Type B pancreatic cell (in vitro differentiated cells): ENCODE data around the gene MTRF1L. TPM values are rescaled to one million over a fixed set of nuclear protein-coding genes. Genes with fewer than 3 reads are reported as not detected.
"Not testable (repeated sequence)": the region's sequence is repeated elsewhere in the genome, so short reads cannot be mapped to it uniquely, and the experiment has no call there.

Source experiments
- DNase-seq: peaks from one replicate; pipeline ENCODE4 v3.0.0; 2021; ENCODE audit warnings: mixed read lengths; ENCODE audit not compliant: unreplicated experiment; ENCODE audit errors: extremely low spot score
- H3K27ac Mint-ChIP-seq: 2 replicates; pipeline ENCODE4 v1.8.0; 2021; ENCODE audit warnings: mild to moderate bottlenecking, mixed read lengths
- H3K27me3 Mint-ChIP-seq: 2 replicates; pipeline ENCODE4 v1.8.0; 2021; ENCODE audit warnings: mixed read lengths
- H3K36me3 Mint-ChIP-seq: 2 replicates; pipeline ENCODE4 v1.8.0; 2021; ENCODE audit warnings: mixed read lengths
- H3K4me1 Mint-ChIP-seq: one replicate; pipeline ENCODE4 v1.8.0; 2021; ENCODE audit warnings: mixed read lengths; ENCODE audit not compliant: unreplicated experiment
- H3K4me3 Mint-ChIP-seq: 2 replicates; pipeline ENCODE4 v1.8.0; 2021; ENCODE audit warnings: mild to moderate bottlenecking, mixed read lengths
- H3K9me3 Mint-ChIP-seq: 2 replicates; pipeline ENCODE4 v1.8.0; 2021; ENCODE audit warnings: mixed read lengths
- total RNA-seq: library from RNA; stranded (reverse); gene quantifications from 2 replicates; pipeline ENCODE4 v1.2.1, GENCODE V29; 2021; ENCODE audit warnings: low replicate concordance
- TF ChIP-seq, protein P1 (sequence below): fragments of 200-600 bp; sonication (generic); conservative IDR thresholded peaks from 2 replicates; pipeline ENCODE4 v1.5.0; 2021; ENCODE audit warnings: antibody characterized with exemption, mild to moderate bottlenecking

MTRF1L gene
- total RNA-seq, 1 donor from 2014 or later: 17.3 TPM

DNA sequence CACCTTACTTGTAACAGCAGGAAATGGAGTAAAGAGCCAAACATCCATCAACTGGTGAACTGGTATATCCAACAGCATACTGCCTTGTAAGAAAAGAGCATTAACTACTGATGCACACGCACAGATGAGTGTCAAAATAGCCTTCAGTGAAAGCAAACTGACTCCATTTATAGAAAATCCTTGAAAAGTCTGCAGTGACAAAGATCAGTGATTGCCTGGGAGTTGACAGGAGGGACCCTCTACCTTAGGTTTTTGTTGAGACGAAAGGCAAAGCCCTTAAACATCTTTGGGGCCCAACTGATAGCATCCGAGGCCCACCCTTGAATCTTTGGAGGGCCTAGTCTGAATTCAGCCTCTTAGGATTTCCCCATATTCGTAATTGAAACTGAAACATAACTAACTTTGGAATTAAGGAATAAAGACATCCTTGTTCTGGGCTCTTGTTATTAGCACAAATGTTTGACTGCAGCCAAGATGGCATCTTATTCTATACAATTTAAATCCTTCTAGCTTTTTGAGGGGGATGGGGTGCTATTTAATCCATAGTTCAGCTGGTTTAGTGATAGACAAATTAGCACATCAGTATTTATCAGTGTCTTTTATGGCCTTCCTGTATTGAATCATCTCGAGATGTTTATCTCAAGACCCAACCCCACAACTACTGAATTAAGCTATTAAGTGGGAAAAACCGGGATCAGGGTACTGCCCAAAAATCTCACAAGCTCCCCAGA lies 32.7 kb downstream of the MTRF1L start:
- Mint-ChIP-seq H3K4me3 (no peak overlapping the region), H3K36me3 (peaks cover 36% of the 10 kb centered on the region), H3K9me3 (peaks cover 12% of the 10 kb centered on the region), H3K4me1 (peaks cover under 1% of the 10 kb centered on the region), H3K27ac (no peak overlapping the region), H3K27me3 (no peaks in the 10 kb centered on the region)
- DNase-seq: no peak
- TF ChIP-seq, protein P1, sequence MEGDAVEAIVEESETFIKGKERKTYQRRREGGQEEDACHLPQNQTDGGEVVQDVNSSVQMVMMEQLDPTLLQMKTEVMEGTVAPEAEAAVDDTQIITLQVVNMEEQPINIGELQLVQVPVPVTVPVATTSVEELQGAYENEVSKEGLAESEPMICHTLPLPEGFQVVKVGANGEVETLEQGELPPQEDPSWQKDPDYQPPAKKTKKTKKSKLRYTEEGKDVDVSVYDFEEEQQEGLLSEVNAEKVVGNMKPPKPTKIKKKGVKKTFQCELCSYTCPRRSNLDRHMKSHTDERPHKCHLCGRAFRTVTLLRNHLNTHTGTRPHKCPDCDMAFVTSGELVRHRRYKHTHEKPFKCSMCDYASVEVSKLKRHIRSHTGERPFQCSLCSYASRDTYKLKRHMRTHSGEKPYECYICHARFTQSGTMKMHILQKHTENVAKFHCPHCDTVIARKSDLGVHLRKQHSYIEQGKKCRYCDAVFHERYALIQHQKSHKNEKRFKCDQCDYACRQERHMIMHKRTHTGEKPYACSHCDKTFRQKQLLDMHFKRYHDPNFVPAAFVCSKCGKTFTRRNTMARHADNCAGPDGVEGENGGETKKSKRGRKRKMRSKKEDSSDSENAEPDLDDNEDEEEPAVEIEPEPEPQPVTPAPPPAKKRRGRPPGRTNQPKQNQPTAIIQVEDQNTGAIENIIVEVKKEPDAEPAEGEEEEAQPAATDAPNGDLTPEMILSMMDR: no peak

DNA sequence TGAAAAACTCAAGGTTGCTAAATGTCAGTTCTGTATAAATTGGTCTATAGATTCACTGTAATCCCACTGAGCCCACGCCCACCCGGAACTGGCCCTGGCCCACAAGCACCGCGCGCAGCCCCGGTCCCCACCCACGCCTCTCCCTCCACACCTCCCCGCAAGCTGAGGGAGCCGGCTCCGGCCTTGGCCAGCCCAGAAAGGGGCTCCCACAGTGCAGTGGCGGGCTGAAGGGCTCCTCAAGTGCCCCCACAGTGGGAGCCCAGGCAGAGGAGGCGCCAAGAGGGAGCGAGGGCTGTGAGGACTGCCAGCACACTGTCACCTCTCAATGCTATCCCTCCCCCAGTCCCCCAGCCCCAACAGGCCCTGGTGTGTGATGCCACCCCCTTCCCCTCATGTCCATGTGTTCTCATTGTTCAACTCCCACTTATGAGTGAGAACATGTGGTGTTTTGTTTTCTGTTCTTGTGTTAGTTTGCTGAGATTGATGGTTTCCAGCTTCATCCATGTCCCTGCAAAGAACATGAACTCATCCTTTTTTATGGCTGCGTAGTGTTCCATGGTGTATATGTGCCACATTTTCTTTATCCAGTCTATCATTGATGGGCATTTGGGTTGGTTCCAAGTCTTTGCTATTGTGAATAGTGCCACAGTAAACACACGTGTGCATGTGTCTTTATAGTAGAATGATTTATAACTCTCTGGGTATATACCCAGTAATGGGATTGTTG lies 36.2 kb downstream of the MTRF1L start:
- Mint-ChIP-seq H3K36me3 (peaks cover 15% of the 10 kb centered on the region), H3K9me3 (peaks cover 12% of the 10 kb centered on the region)
- H3K4me1 Mint-ChIP-seq, H3K4me3 Mint-ChIP-seq, H3K27ac Mint-ChIP-seq, DNase-seq, H3K27me3 Mint-ChIP-seq: not testable (repeated sequence)

DNA sequence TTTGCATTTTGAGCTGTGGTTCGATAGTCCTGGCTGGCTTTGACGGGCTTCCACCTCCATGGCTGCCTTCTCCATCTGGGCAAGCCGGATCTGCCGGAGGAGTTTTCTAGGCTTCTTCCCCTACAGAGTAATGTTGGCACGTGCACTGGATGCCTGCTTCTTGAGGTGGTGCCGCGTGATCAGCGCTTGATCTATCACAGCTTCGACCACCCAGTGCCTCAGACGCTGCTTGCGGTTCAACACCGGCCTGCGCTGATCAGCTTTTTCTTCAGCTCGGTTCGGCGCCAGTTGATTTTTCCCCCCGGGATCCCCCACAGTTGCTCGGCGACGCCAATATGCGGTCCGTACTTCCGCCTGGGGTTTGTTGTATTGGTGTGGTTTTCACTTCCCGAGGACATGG lies 43.2 kb downstream of the MTRF1L start:
- H3K4me3 Mint-ChIP-seq: no peak overlapping the region
- TF ChIP-seq, protein P1: no peak
- peaks cover 5% of the 10 kb centered on the region for H3K27me3 Mint-ChIP-seq
- no peak overlapping the region for H3K27ac Mint-ChIP-seq
- no peaks in the 10 kb centered on the region for H3K9me3 Mint-ChIP-seq
- DNase-seq: no peak
- H3K36me3 Mint-ChIP-seq: no peaks in the 10 kb centered on the region
- H3K4me1 Mint-ChIP-seq: no peaks in the 10 kb centered on the region

DNA sequence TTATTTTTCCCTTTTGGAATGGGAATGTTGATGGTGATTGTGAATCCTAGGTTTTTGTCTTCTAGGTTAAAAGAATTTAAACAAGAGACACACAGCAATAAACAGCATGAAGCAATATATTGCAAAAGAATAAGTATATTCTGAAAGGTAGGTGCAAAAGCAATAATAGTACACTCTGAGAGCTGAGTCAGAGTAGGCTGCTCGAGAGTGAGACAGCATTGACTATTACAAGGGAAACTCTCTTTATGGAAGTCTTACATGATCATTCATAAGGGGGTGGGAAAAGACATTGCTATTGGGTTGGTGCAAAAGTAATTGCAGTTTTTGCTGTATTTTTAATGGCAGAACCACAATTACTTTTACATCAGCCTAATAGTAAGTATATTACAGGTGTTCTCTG lies 44.7 kb downstream of the MTRF1L start:
- Mint-ChIP-seq H3K9me3 (no peaks in the 10 kb centered on the region), H3K36me3 (no peaks in the 10 kb centered on the region)

DNA sequence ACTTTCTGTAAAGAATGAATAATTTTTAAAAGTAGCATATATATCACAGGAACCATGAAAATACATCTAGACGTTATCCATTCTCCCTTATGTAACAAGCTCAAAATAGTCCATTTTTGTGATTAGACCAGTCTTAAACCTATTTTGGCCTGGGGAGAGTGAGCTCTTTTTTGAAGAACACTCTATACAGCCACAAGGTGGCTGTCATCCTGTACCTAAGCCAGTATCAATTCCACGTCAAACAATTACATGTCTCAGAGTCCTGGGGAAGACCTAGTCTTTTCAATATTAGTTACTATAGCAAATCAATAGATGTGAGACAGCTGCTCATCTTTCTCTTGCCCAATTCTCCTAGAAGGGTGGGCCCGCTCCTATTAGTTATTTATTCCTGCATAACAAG lies 48.1 kb downstream of the MTRF1L start:
- H3K27ac Mint-ChIP-seq: no peak overlapping the region
- H3K4me3 Mint-ChIP-seq: no peak overlapping the region
- no peaks in the 10 kb centered on the region for H3K36me3 Mint-ChIP-seq
- DNase-seq: no peak
- TF ChIP-seq, protein P1: no peak
- no peaks in the 10 kb centered on the region for H3K4me1 Mint-ChIP-seq
- H3K27me3 Mint-ChIP-seq: no peaks in the 10 kb centered on the region
- no peaks in the 10 kb centered on the region for H3K9me3 Mint-ChIP-seq

More for the DNA sequence above, 44.7 kb downstream of the MTRF1L start:
- H3K4me3 Mint-ChIP-seq: no peak overlapping the region
- H3K4me1 Mint-ChIP-seq: no peaks in the 10 kb centered on the region
- no peak for DNase-seq
- TF ChIP-seq, protein P1: no peak
- peaks cover 4% of the 10 kb centered on the region for H3K27me3 Mint-ChIP-seq
- no peak overlapping the region for H3K27ac Mint-ChIP-seq

DNA sequence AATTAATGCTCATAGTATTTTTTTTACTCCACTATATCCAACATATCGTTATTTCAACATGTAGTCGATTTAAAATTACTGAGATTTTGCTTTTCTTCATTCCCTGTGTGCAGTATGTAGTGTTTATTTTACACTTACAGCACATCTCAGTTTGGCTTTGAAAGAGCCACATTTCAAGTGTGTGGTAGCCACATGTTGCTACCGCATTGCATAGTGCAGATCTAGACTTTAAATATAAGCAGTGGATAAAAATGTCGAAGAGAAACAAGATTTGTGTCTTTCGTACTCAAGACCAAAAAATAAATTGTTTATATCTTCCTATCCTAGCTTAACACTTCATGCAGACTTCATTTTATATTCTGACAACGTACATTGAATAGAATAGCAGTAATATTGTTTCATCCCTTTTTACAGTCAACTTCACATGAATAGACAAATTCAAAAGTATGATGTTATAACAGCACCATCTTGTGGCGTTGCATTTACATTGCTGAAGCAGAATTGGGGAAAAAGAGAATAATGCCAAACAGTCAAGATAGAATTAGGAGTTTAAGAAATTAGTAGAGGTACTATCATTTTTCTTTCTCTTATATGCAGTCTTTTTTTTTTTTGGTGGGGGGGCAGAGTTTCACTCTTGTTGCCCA lies 49.5 kb downstream of the MTRF1L start:
- TF ChIP-seq, protein P1: peak; percentile 74
- no peaks in the 10 kb centered on the region for H3K9me3 Mint-ChIP-seq
- H3K4me3 Mint-ChIP-seq: no peak overlapping the region
- H3K36me3 Mint-ChIP-seq: no peaks in the 10 kb centered on the region
- H3K27me3 Mint-ChIP-seq: peaks cover 4% of the 10 kb centered on the region
- H3K27ac Mint-ChIP-seq: no peak overlapping the region
- H3K4me1 Mint-ChIP-seq: no peaks in the 10 kb centered on the region
- no peak for DNase-seq
